CD14-positive monocyte (primary cell): ENCODE measurements around the gene UBE2I. TPM values are rescaled to one million over a fixed set of nuclear protein-coding genes. Genes with fewer than 3 reads are reported as not detected.

Experiments used
- DNase-seq, 3 donors: peaks; one replicate each; pipeline ENCODE4 v3.0.0-alpha.2; 2011 to 2022
- H2AFZ ChIP-seq: 2 replicates; pipeline ENCODE4 v1.6.0; 2012; ENCODE audit warnings: mild to moderate bottlenecking, low read depth, low read length, inconsistent platforms; ENCODE audit not compliant: insufficient read depth, poor library complexity, severe bottlenecking
- H3K27ac ChIP-seq, 2 donors: 1 replicate in 1 of 2; 2 replicates in 1 of 2; pipeline ENCODE4 v1.5.1; 2012 to 2013; ENCODE audit warnings: low read length in 2 of 2, control low read depth in 1 of 2, inconsistent platforms in 1 of 2, low read depth in 1 of 2, mild to moderate bottlenecking in 1 of 2
- H3K27me3 ChIP-seq, 2 donors: one replicate each; pipeline versions ENCODE4 v1.6.0 to v1.6.1; 2011 to 2013; ENCODE audit warnings: low read length in 2 of 2; ENCODE audit not compliant: control insufficient read depth in 2 of 2, insufficient read depth in 2 of 2
- H3K36me3 ChIP-seq, 2 donors: replicated peaks in 1 of 2; 1 replicate in 1 of 2; 2 replicates in 1 of 2; pipeline versions ENCODE4 v1.5.1 to v1.6.1; 2012 to 2013; ENCODE audit warnings: low read length in 2 of 2, control low read depth in 1 of 2, inconsistent platforms in 1 of 2, mild to moderate bottlenecking in 1 of 2; ENCODE audit not compliant: insufficient read depth in 2 of 2, control insufficient read depth in 1 of 2
- H3K4me1 ChIP-seq, 2 donors: 1 replicate in 1 of 2; 2 replicates in 1 of 2; pipeline versions ENCODE4 v1.5.1 to v1.6.1; 2012 to 2013; ENCODE audit warnings: low read length in 2 of 2, control low read depth in 1 of 2, inconsistent platforms in 1 of 2, mild to moderate bottlenecking in 1 of 2, moderate library complexity in 1 of 2; ENCODE audit not compliant: insufficient read depth in 2 of 2, control insufficient read depth in 1 of 2
- H3K4me2 ChIP-seq: replicated peaks from 2 replicates; pipeline ENCODE3; 2012; ENCODE audit warnings: low read length, moderate library complexity, mild to moderate bottlenecking; ENCODE audit not compliant: poor library complexity, severe bottlenecking; ENCODE audit errors: extremely low read depth
- H3K4me3 ChIP-seq, 3 experiments: fragments of 200-600 bp in 1 of 3; sonication (generic) in 1 of 3; replicated peaks in 1 of 3; 1 replicate in 2 of 3; 2 replicates in 1 of 3; pipeline ENCODE4 v1.5.1; 2011 to 2013; ENCODE audit warnings: low read length in 3 of 3, mild to moderate bottlenecking in 3 of 3, control low read depth in 2 of 3, low read depth in 2 of 3, inconsistent platforms in 1 of 3, moderate library complexity in 1 of 3
- H3K79me2 ChIP-seq: 2 replicates; pipeline ENCODE4 v1.6.0; 2012; ENCODE audit warnings: mild to moderate bottlenecking, control low read depth, inconsistent platforms, low read length, moderate library complexity; ENCODE audit not compliant: insufficient read depth
- H3K9ac ChIP-seq: 2 replicates; pipeline ENCODE4 v1.6.0; 2017; ENCODE audit warnings: low read length, mild to moderate bottlenecking; ENCODE audit not compliant: insufficient read depth, poor library complexity, severe bottlenecking
- H3K9me3 ChIP-seq, 2 donors: replicated peaks in 1 of 2; 1 replicate in 1 of 2; 2 replicates in 1 of 2; pipeline versions ENCODE4 v1.5.1 to v1.6.1; 2012 to 2013; ENCODE audit warnings: low read length in 2 of 2, control low read depth in 1 of 2; ENCODE audit not compliant: control insufficient read depth in 1 of 2, insufficient read depth in 1 of 2
- H4K20me1 ChIP-seq: 2 replicates; pipeline ENCODE4 v1.6.0; 2012; ENCODE audit warnings: mild to moderate bottlenecking, low read length, control low read depth, moderate library complexity; ENCODE audit not compliant: insufficient read depth
- H3K27ac Mint-ChIP-seq, 7 donors: one replicate each; pipeline ENCODE4 v1.8.0; 2020; ENCODE audit warnings: mild to moderate bottlenecking in 7 of 7, mixed read lengths in 7 of 7, moderate library complexity in 6 of 7, inconsistent platforms in 2 of 7
- H3K27me3 Mint-ChIP-seq, 3 donors: one replicate each; pipeline ENCODE4 v1.8.0; 2021 to 2022; ENCODE audit warnings: low read depth in 3 of 3, mild to moderate bottlenecking in 3 of 3, mixed read lengths in 3 of 3, moderate library complexity in 3 of 3, inconsistent platforms in 1 of 3
- H3K36me3 Mint-ChIP-seq, 2 donors: one replicate each; pipeline ENCODE4 v1.8.0; 2020; ENCODE audit warnings: mixed read lengths in 2 of 2, inconsistent platforms in 1 of 2, mild to moderate bottlenecking in 1 of 2
- H3K4me1 Mint-ChIP-seq: one replicate; pipeline ENCODE4 v1.8.0; 2020; ENCODE audit warnings: mild to moderate bottlenecking, mixed read lengths
- H3K4me3 Mint-ChIP-seq, 2 donors: one replicate each; pipeline ENCODE4 v1.8.0; 2020; ENCODE audit warnings: mild to moderate bottlenecking in 2 of 2, mixed read lengths in 2 of 2, moderate library complexity in 1 of 2
- H3K9me3 Mint-ChIP-seq, 7 donors: one replicate each; pipeline ENCODE4 v1.8.0; 2020 to 2022; ENCODE audit warnings: mixed read lengths in 7 of 7, mild to moderate bottlenecking in 6 of 7, moderate library complexity in 6 of 7, inconsistent platforms in 2 of 7
- CTCF ChIP-seq: fragments of 200-600 bp; IDR thresholded peaks from one replicate; pipeline ENCODE4 v1.8.0; 2022; ENCODE audit warnings: antibody characterized with exemption, mild to moderate bottlenecking
- WGBS: methylation state at CpG from one replicate; pipeline ENCODE4 v1.1.5; 2013; ENCODE audit warnings: missing lambda C conversion rate; ENCODE audit not compliant: insufficient coverage; 5-methylcytosine and 5-hydroxymethylcytosine counted together
- intact Hi-C, 2 donors: fragments of 100-400 bp; cut with micrococcal nuclease; formaldehyde crosslinking; loops; one replicate each; pipeline versions ENCODE4 v1.15.0 to v1.15.1; 2023
- polyA plus RNA-seq, 3 donors: library from polyadenylated mRNA; depleted of rRNA in 1 of 3; unstranded in 2 of 3; stranded (reverse) in 1 of 3; fragments of 300-500 nt in 2 of 3; fragments of >200 nt in 1 of 3; fragmentation: Illumina TruSeq in 2 of 3; gene quantifications; 1 replicate in 2 of 3; 2 replicates in 1 of 3; pipeline ENCODE4 v1.2.3, GENCODE V29; 2012 to 2021

Gene UBE2I
- polyA plus RNA-seq, 3 donors: 76.8 to 112 (median 88.8) TPM

- TF ChIP-seq CTCF: no peak
- Histone ChIP-seq H4K20me1 (peaks cover 78% of the 10 kb centered on the region), H3K9me3 (no peaks in the 10 kb centered on the region), H3K4me2 (no peak overlapping the region), H3K4me1 (peaks cover 12 to 22% of the 10 kb centered on the region in 2 donors), H2AFZ (no peak overlapping the region), H3K27ac (no peak overlapping the region), H3K27me3 (no peaks in the 10 kb centered on the region), H3K9ac (no peak overlapping the region), H3K36me3 (peaks cover 22 to 23% of the 10 kb centered on the region in 2 donors), H3K4me3 (no peak overlapping the region), H3K79me2 (peaks cover 12% of the 10 kb centered on the region)
- Mint-ChIP-seq H3K9me3 (no peaks in the 10 kb centered on the region), H3K27me3 (peaks cover 1 to 3% (median 2%) of the 10 kb centered on the region in 3 donors), H3K27ac (no peak overlapping the region), H3K4me1 (peaks cover 17% of the 10 kb centered on the region), H3K36me3 (peaks cover 32 to 61% of the 10 kb centered on the region in 2 donors), H3K4me3 (no peak overlapping the region)
- intact Hi-C loops: no loop called here
- WGBS: 98% methylated on average over 21 of the region's 24 CpGs
- no peak for DNase-seq
These were observed 65.8 kb downstream of the UBE2I start for GRCh38 chr16:1375298-1375640.

GRCh38 chr16:1375741-1376410 lies 66.4 kb downstream of the UBE2I start:
- H3K27me3 ChIP-seq: no peaks in the 10 kb centered on the region
- H3K9ac ChIP-seq: no peak overlapping the region
- H3K27ac ChIP-seq: no peak overlapping the region
- H3K79me2 ChIP-seq: peaks cover 12% of the 10 kb centered on the region
- peaks cover 12 to 22% of the 10 kb centered on the region in 2 donors for H3K4me1 ChIP-seq
- H3K36me3 Mint-ChIP-seq: peaks cover 36 to 59% of the 10 kb centered on the region in 2 donors
- no peak for TF ChIP-seq CTCF
- 97% methylated on average over 15 of the region's 19 CpGs for WGBS
- intact Hi-C loops: no loop called here
- H2AFZ ChIP-seq: no peak overlapping the region
- H3K4me3 ChIP-seq: no peak overlapping the region
- H3K36me3 ChIP-seq: peaks cover 23% of the 10 kb centered on the region in 2 donors
- H4K20me1 ChIP-seq: peaks cover 80% of the 10 kb centered on the region
- H3K27me3 Mint-ChIP-seq: peaks cover 1 to 3% (median 2%) of the 10 kb centered on the region in 3 donors
- no peaks in the 10 kb centered on the region for H3K9me3 ChIP-seq
- H3K27ac Mint-ChIP-seq: no peak overlapping the region
- H3K4me2 ChIP-seq: no peak overlapping the region
- no peak for DNase-seq
- no peaks in the 10 kb centered on the region for H3K9me3 Mint-ChIP-seq
- no peak overlapping the region for H3K4me3 Mint-ChIP-seq
- peaks cover 17% of the 10 kb centered on the region for H3K4me1 Mint-ChIP-seq

Other genes starting within 250 kb of the UBE2I start
- gene SSTR5, start 236.9 kb upstream of the UBE2I start, polyA plus RNA-seq: not detected
- not detected for gene C1QTNF8, start 213.4 kb upstream of the UBE2I start, polyA plus RNA-seq
- not detected for gene CACNA1H, start 156.5 kb upstream of the UBE2I start, polyA plus RNA-seq
- not detected for gene TPSG1, start 84.4 kb upstream of the UBE2I start, polyA plus RNA-seq
- gene TPSB2, start 79.5 kb upstream of the UBE2I start, polyA plus RNA-seq: not detected
- not detected for gene TPSAB1, start 68.9 kb upstream of the UBE2I start, polyA plus RNA-seq
- not detected for gene TPSD1, start 53.6 kb upstream of the UBE2I start, polyA plus RNA-seq
- gene BAIAP3, start 24.0 kb downstream of the UBE2I start, polyA plus RNA-seq: 1 to 10 TPM in 1 of 3 donors, not detected in 2; 1.0 TPM
- 10 to 100 TPM; 23.2 to 73.1 (median 48.2) TPM for gene TSR3, start 42.2 kb downstream of the UBE2I start, polyA plus RNA-seq
- 100 to 1,000 TPM in 1 of 3 donors, 10 to 100 TPM in 2; 74.7 to 130 (median 82.5) TPM for gene GNPTG, start 42.3 kb downstream of the UBE2I start, polyA plus RNA-seq
- gene UNKL, start 105.1 kb downstream of the UBE2I start, polyA plus RNA-seq: 10 to 100 TPM in 1 of 3 donors, 1 to 10 TPM in 2; 1.2 to 19.9 (median 2.2) TPM
- 10 to 100 TPM; 10.0 to 48.8 (median 35.3) TPM for gene UQCC4, start 111.1 kb downstream of the UBE2I start, polyA plus RNA-seq
- gene PERCC1, start 121.4 kb downstream of the UBE2I start, polyA plus RNA-seq: not detected
- 1 to 10 TPM in 1 of 3 donors, not detected in 2; 5.9 TPM for gene CCDC154, start 134.9 kb downstream of the UBE2I start, polyA plus RNA-seq
- 100 to 1,000 TPM in 1 of 3 donors, 10 to 100 TPM in 2; 37.4 to 249 (median 56.5) TPM for gene CLCN7, start 165.4 kb downstream of the UBE2I start, polyA plus RNA-seq
- gene PTX4, start 179.3 kb downstream of the UBE2I start, polyA plus RNA-seq: under 1 TPM in 1 of 3 donors, not detected in 2; 0.19 TPM
- 10 to 100 TPM in 2 of 3 donors, 1 to 10 TPM in 1; 7.3 to 58.1 (median 11.4) TPM for gene TELO2, start 183.7 kb downstream of the UBE2I start, polyA plus RNA-seq
- 1 to 10 TPM in 2 of 3 donors, under 1 TPM in 1; 0.09 to 1.5 (median 1.3) TPM for gene TMEM204, start 224.0 kb downstream of the UBE2I start, polyA plus RNA-seq